Effector memory CD4-positive, alpha-beta T cell (primary cell): ENCODE results near the gene GALNTL6.

Source experiments
- DNase-seq, 3 donors: peaks; one replicate each; pipeline ENCODE4 v3.0.0-alpha.2; 2020
- H3K27ac ChIP-seq: 2 replicates; pipeline ENCODE4 v1.7.0; 2013; ENCODE audit warnings: mild to moderate bottlenecking, low read length, moderate library complexity; ENCODE audit not compliant: insufficient read depth, poor library complexity, severe bottlenecking
- H3K27me3 ChIP-seq: replicated peaks from 2 replicates; pipeline ENCODE4 v1.7.0; 2013; ENCODE audit warnings: mild to moderate bottlenecking, low read length; ENCODE audit not compliant: insufficient read depth, control insufficient read depth, poor library complexity, severe bottlenecking
- H3K36me3 ChIP-seq: 2 replicates; pipeline ENCODE4 v1.7.0; 2013; ENCODE audit warnings: mild to moderate bottlenecking, low read length, moderate library complexity; ENCODE audit not compliant: control insufficient read depth, insufficient read depth
- H3K4me1 ChIP-seq: 2 replicates; pipeline ENCODE4 v1.7.0; 2013; ENCODE audit warnings: low read length, mild to moderate bottlenecking; ENCODE audit not compliant: control insufficient read depth, insufficient read depth, poor library complexity, severe bottlenecking
- H3K4me3 ChIP-seq: 2 replicates; pipeline ENCODE4 v1.7.0; 2013; ENCODE audit warnings: low read length, low read depth, mild to moderate bottlenecking; ENCODE audit not compliant: insufficient read depth, poor library complexity, severe bottlenecking
- H3K9me3 ChIP-seq: 2 replicates; pipeline ENCODE4 v1.7.0; 2013; ENCODE audit warnings: mild to moderate bottlenecking, low read length, moderate library complexity; ENCODE audit not compliant: control insufficient read depth

GALNTL6 gene

DNA sequence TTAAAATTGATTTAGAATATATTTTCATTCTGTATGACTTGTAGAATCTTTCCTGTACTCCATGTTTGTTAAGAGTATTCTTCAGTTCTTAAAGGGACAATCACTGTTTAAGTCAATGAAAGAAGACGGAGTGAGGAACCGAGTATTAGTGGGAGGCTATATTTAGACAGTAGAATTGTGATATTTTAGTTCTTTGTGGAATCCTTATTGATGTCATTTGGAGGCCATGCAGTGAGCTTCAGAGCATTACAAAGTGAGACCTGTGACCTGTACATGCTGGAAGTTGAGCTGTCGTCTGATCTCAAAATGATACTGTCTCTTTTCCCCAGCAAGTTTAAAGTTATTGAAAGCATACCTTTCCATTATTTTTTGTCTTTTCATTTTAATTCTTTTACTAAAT lies 394.7 kb downstream of the GALNTL6 start:
- H3K4me1 ChIP-seq = no peaks in the 10 kb centered on the region
- DNase-seq = no peak
- no peak overlapping the region for H3K4me3 ChIP-seq
- H3K9me3 ChIP-seq = no peaks in the 10 kb centered on the region
- no peaks in the 10 kb centered on the region for H3K27me3 ChIP-seq
- H3K27ac ChIP-seq = no peak overlapping the region
- H3K36me3 ChIP-seq = no peaks in the 10 kb centered on the region

DNA sequence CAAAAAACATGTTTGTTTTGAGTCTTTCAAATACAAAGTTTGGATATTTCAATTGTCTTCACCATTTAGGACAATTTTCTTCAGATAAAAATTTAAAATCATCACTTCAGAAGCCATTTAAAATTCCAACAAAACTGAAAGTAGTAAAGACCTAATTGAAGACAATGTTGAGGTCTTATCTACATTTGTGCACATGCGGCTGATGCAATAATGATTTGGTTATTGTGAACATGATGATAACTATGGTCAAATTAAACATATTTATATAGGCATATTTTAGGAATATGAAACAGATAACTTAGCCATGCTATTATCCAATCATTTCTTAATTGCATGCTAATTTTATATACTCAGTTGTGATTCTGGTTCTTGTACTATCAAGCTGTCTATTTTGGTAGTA lies 407.5 kb downstream of the GALNTL6 start:
- no peak overlapping the region for H3K4me3 ChIP-seq
- no peak for DNase-seq
- no peak overlapping the region for H3K27ac ChIP-seq
- H3K9me3 ChIP-seq = no peaks in the 10 kb centered on the region
- H3K27me3 ChIP-seq = no peaks in the 10 kb centered on the region
- no peaks in the 10 kb centered on the region for H3K4me1 ChIP-seq
- no peaks in the 10 kb centered on the region for H3K36me3 ChIP-seq

DNA sequence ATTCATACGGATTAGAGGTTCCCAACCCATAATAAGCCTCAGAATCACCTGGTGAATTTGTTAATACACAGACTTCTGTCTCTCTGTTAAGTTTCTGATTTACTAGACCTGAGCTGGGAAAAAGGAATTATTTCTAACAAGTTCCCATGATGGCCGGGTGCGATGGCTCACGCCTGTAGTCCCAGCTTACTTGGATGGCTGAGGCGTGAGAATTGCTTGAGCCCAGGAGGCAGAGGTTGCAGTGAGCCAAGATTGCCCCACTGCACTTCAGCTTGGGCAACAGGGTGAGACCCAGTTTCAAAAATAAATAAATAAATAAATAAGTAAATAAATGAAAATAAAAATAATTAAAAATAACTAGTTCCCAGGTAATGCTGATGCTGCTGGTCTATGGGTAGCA lies 412.3 kb downstream of the GALNTL6 start:
- no peaks in the 10 kb centered on the region for H3K36me3 ChIP-seq
- no peaks in the 10 kb centered on the region for H3K27me3 ChIP-seq
- H3K9me3 ChIP-seq = no peaks in the 10 kb centered on the region
- H3K4me3 ChIP-seq = no peak overlapping the region
- no peak overlapping the region for H3K27ac ChIP-seq
- no peaks in the 10 kb centered on the region for H3K4me1 ChIP-seq
- DNase-seq = no peak

DNA sequence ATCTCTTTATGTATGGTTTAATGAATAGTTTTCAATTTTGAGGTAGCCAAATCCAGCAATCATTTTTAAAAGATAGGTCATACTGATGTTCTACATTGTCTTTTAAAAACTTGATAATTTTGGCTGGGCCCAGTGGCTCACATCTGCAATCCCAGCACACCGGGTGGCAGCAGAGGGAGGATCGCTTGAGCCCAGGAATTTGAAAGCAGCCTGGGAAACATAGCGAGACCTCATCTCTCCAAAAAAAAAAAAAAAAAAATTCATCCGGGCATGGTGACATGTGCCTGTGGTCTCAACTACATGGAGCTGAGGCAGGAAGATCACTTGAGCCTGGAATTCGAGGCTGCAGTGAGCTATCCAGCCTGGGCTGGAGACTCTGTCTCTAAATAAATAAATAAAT lies 419.8 kb downstream of the GALNTL6 start:
- no peaks in the 10 kb centered on the region for H3K9me3 ChIP-seq
- H3K36me3 ChIP-seq = no peaks in the 10 kb centered on the region
- H3K27ac ChIP-seq = no peak overlapping the region
- no peak for DNase-seq
- no peak overlapping the region for H3K4me3 ChIP-seq
- H3K27me3 ChIP-seq = no peaks in the 10 kb centered on the region
- no peaks in the 10 kb centered on the region for H3K4me1 ChIP-seq

DNA sequence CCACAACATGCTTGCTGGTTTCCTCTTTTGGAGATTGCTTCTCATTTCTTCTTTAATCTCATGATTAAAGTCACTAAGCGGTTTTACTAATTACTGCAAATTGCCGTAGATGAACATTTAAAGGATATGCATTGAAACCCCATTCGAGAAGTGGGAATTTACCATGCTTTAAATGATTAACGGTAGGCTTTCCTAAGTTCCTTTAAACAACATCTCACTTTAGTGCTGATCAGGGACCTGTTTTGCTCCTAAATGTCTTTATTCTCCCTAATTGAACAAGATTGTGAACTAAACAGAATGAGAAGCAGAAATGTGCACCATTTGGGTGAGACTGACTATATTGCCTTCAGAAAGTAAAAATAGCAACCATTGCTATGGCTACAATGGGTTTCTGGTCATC lies 430.3 kb downstream of the GALNTL6 start:
- no peaks in the 10 kb centered on the region for H3K27me3 ChIP-seq
- H3K4me3 ChIP-seq = no peak overlapping the region
- no peaks in the 10 kb centered on the region for H3K36me3 ChIP-seq
- no peak overlapping the region for H3K27ac ChIP-seq
- DNase-seq = no peak
- no peaks in the 10 kb centered on the region for H3K4me1 ChIP-seq
- H3K9me3 ChIP-seq = no peaks in the 10 kb centered on the region

DNA sequence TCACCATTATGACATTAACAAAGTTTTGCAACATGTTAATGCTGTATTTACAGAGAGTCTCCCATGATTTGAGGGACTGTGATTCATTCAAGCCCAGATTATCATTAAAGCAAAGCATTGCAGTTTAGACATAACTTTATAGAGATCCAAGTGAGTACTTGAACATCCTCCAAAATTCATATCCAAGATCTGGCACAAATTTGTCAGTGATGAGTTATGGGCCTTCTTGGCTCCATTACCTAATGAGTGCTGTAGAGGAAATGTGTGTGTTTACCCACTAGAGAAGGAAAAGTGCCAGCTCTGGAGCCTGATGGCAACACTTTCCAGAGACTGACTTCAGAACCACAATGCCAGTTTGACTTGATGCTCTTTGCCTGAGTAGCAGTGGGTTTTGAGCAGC lies 432.3 kb downstream of the GALNTL6 start:
- no peaks in the 10 kb centered on the region for H3K27me3 ChIP-seq
- no peaks in the 10 kb centered on the region for H3K4me1 ChIP-seq
- no peak overlapping the region for H3K27ac ChIP-seq
- H3K4me3 ChIP-seq = no peak overlapping the region
- no peaks in the 10 kb centered on the region for H3K36me3 ChIP-seq
- DNase-seq = no peak
- H3K9me3 ChIP-seq = peaks cover 5% of the 10 kb centered on the region

DNA sequence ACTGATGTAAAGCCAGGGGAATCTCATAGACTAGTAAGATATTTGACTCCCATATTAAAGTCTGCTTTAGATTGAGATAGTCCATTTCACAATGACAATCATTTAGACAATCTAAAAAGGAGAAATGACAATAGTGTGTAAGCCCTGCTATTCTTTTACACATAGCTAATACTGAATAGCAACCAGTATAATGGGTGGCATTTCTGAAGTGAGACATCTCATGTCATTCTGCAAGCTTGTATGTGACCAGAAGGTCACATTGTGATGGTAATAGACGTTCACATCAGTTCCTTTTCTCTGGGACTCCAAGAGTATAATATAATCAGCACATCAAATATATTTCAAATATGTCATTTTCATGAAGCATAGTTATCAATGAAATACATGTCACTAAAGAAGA lies 440.2 kb downstream of the GALNTL6 start:
- no peaks in the 10 kb centered on the region for H3K4me1 ChIP-seq
- no peak overlapping the region for H3K27ac ChIP-seq
- H3K27me3 ChIP-seq = no peaks in the 10 kb centered on the region
- DNase-seq = no peak
- no peaks in the 10 kb centered on the region for H3K36me3 ChIP-seq
- H3K9me3 ChIP-seq = peaks cover 5% of the 10 kb centered on the region
- H3K4me3 ChIP-seq = no peak overlapping the region

DNA sequence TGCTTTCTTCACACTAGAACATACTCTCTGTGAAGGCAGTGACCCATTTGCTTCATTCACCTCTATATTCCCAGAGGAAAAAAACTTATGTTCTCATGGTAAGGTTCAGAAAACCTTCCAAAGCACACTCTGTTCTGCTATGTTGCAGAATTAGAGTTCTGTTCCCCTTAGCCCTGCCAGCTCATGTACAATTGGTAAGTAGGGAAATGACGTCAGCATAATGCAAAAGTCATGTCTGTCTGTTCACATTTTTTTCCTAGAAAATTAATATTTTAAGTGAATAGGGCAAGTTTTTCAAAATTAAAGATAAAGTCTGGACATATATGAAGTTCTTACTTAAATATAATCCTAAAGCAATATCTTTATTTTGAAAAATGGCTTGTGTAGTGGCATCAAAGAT lies 443.6 kb downstream of the GALNTL6 start:
- H3K27ac ChIP-seq = no peak overlapping the region
- no peak overlapping the region for H3K4me3 ChIP-seq
- DNase-seq = no peak
- H3K27me3 ChIP-seq = no peaks in the 10 kb centered on the region
- H3K9me3 ChIP-seq = no peaks in the 10 kb centered on the region
- H3K4me1 ChIP-seq = no peaks in the 10 kb centered on the region
- H3K36me3 ChIP-seq = no peaks in the 10 kb centered on the region

DNA sequence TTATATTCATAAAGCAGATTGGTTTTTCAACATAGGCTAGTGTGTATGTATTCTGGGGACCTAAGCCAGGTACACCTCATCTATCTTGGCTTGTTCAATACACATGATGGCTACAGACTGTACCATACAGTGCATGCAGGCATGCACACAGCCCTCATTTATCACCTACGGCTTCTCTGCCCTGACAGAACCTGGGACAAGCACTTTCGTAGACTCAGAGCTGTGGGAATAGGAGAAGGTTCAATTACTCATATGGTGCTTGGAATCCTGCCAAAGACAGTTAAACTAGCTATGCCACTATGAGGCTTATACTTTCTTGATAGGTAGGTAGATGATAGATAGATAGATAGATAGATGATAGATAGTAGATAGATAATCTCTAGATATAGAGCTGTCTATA lies 457.2 kb downstream of the GALNTL6 start:
- H3K27me3 ChIP-seq = no peaks in the 10 kb centered on the region
- H3K9me3 ChIP-seq = no peaks in the 10 kb centered on the region
- no peaks in the 10 kb centered on the region for H3K4me1 ChIP-seq
- H3K4me3 ChIP-seq = no peak overlapping the region
- DNase-seq = no peak
- H3K27ac ChIP-seq = no peak overlapping the region
- H3K36me3 ChIP-seq = no peaks in the 10 kb centered on the region

DNA sequence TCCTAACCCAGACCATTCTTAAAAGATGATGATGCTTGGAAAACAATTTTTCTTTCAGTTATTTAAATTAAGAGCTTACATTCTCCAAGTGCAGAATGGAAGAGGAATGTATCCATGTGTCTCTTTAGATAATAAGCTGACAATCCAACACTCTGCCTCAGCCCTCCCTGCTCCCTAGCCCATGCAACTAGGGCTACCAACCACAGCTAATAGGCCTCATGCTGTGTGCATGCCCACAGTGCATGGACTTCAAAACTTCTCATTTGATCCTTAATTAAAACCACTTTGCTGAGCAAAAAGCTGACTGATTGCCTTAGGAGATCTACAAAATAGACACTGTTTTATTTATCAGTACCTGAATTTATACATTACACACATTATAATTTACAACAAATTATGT lies 473.9 kb downstream of the GALNTL6 start:
- no peaks in the 10 kb centered on the region for H3K36me3 ChIP-seq
- H3K27me3 ChIP-seq = no peaks in the 10 kb centered on the region
- H3K4me3 ChIP-seq = no peak overlapping the region
- DNase-seq = no peak
- no peak overlapping the region for H3K27ac ChIP-seq
- H3K4me1 ChIP-seq = no peaks in the 10 kb centered on the region
- no peaks in the 10 kb centered on the region for H3K9me3 ChIP-seq

DNA sequence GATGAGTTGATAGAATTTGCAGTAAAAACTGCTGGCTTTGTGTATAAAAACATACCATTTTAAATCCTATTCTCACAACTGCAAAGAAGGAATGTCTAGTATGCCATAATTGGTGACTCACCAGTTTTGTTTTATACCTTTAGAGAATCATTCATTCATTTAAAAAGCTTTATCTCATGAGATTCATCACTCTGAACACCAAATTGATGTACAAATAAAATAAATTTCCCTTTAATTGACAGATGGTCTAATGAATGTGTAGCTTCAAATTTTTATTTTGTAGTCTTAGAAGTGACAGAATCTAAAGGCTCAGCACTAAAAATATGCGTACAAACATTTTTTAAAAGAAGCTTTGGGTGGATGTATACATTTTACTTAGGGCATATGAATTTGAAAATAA lies 492.5 kb downstream of the GALNTL6 start:
- Histone ChIP-seq H3K4me3 (no peak overlapping the region), H3K27me3 (no peaks in the 10 kb centered on the region), H3K4me1 (no peaks in the 10 kb centered on the region), H3K36me3 (no peaks in the 10 kb centered on the region), H3K27ac (no peak overlapping the region), H3K9me3 (no peaks in the 10 kb centered on the region)
- no peak for DNase-seq
